Measurements from ENCODE around the gene AIFM2. TPM values are rescaled to one million over a fixed set of nuclear protein-coding genes. Genes with fewer than 3 reads are reported as not detected.
A peak's percentile ranks its signal among the peaks of the same experiment; 100 is the strongest.

The AIFM2 gene
- total and polyA plus RNA-seq, 2 donors (not counting 3 experiments of a cell fraction or from before 2014, with no cell fraction given) = 6.9 to 8.7 TPM

GRCh38 chr10:70145666-70146488, 13.3 kb upstream of the AIFM2 start:
- no peaks in the 10 kb centered on the region for H3K9me3 ChIP-seq (replicated peaks; ENCODE audit: control insufficient read depth, insufficient read depth, low read length)
- peak overlapping the region; percentile 28 for H3K27ac ChIP-seq (ENCODE audit: insufficient read depth, low read depth, low read length)
- peaks cover 11% of the 10 kb centered on the region for H3K4me1 ChIP-seq (ENCODE audit: control insufficient read depth, extremely low read depth, insufficient read depth, low read length)
- intact Hi-C loops (cut with micrococcal nuclease) = loop anchor here (1.0 to 5.0 kb wide), 7 partner anchors 14 to 236 kb away; partner anchors contain the start of genes AIFM2, LRRC20, PPA1 and SAR1A
- H3K27me3 ChIP-seq (ENCODE audit: control insufficient read depth in 2 of 2, insufficient read depth in 2 of 2, low read length in 2 of 2) = no peaks in the 10 kb centered on the region
- H4K20me1 ChIP-seq (replicated peaks; ENCODE audit: control insufficient read depth, extremely low read depth, insufficient read depth, low read length) = no peaks in the 10 kb centered on the region
- CTCF ChIA-PET = interaction anchor here (0.5 to 3.4 kb wide), 43 partner anchors 8 to 508 kb away, joined by 3 to 95 read pairs (median 4); partner anchors contain the start of genes AIFM2, EIF4EBP2, PPA1 and SAR1A
- no TSS peak for BruUV-seq (replicated peaks)
- peak overlapping the region; percentile 55 for H3K4me2 ChIP-seq (ENCODE audit: insufficient read depth, low read length)
- peaks cover 0 to 7% of the 10 kb centered on the region in 2 experiments for H3K36me3 ChIP-seq (ENCODE audit: control insufficient read depth in 2 of 2, extremely low read depth in 1 of 2, insufficient read depth in 2 of 2, low read length in 2 of 2)
- peak; percentile 80 for DNase-seq (ENCODE audit: low read depth, low spot score)
- H3K9ac ChIP-seq (replicated peaks; ENCODE audit: extremely low read depth, insufficient read depth, low read length) = peak overlapping the region; percentile 70
- TF ChIP-seq FOS (IDR thresholded peaks at IDR 0.05; ENCODE audit: borderline replicate concordance, insufficient read depth, low read length) (no peak), MYC (IDR thresholded peaks at IDR 0.05; ENCODE audit: low read depth, low read length) (peak; percentile 16), POLR2A (IDR thresholded peaks at IDR 0.05; ENCODE audit: low read depth, low read length) (no peak), EZH2 (IDR thresholded peaks at IDR 0.05; ENCODE audit: borderline replicate concordance, low read depth, low read length, severe bottlenecking) (no peak), GATA2 (IDR thresholded peaks at IDR 0.05; ENCODE audit: insufficient read depth, insufficient read length, low read depth, low read length) (no peak), JUN (IDR thresholded peaks at IDR 0.05; ENCODE audit: borderline replicate concordance, insufficient read depth, insufficient read length, low read depth) (no peak), POLR2AphosphoS5 (IDR thresholded peaks at IDR 0.05; ENCODE audit: insufficient read depth, low read depth, low read length) (peak; percentile 47), CTCF (IDR thresholded peaks at IDR 0.05; ENCODE audit: extremely low read depth in 1 of 2, insufficient read depth in 1 of 2, low read depth in 1 of 2, low read length in 2 of 2) (peak; percentile 50 to 65), MAX (IDR thresholded peaks at IDR 0.05; ENCODE audit: insufficient read depth, insufficient read length) (peak; percentile 62)
- peaks cover 7% of the 10 kb centered on the region for H3K79me2 ChIP-seq (ENCODE audit: control insufficient read depth, insufficient read depth, low read length)
- H2AFZ ChIP-seq (ENCODE audit: low read depth, low read length) = peak overlapping the region; percentile 82
- POLR2A ChIA-PET = interaction anchor here (0.6 to 1.8 kb wide), 10 partner anchors 9 to 64 kb away, joined by 3 to 24 read pairs (median 5); partner anchors contain the start of genes AIFM2 and SAR1A
- peak overlapping the region; percentile 58 to 64 (median 64) for H3K4me3 ChIP-seq (replicated peaks in 1 of 3; ENCODE audit: insufficient read depth in 1 of 3, low read depth in 1 of 3, low read length in 3 of 3)
- peak; percentile 76 for FAIRE-seq
- H3K9me1 ChIP-seq (replicated peaks; ENCODE audit: control insufficient read depth, extremely low read depth, insufficient read depth, low read length) = no peaks in the 10 kb centered on the region
- dilution Hi-C loops (cut with MboI; ENCODE audit: extremely low pct_ligation_motif_present, low sequenced_read_pairs) = no loop called here

Data from endothelial cell of umbilical vein (primary cell).